Neural crest cell (in vitro differentiated cells): ENCODE measurements around the gene STRN3. TPM values are rescaled to one million over a fixed set of nuclear protein-coding genes. Genes with fewer than 3 reads are reported as not detected.

Experiments used
- DNase-seq: peaks from one replicate; pipeline ENCODE4 v3.0.0; 2021; ENCODE audit warnings: low read depth, mixed read lengths, low spot score
- H3K27ac Mint-ChIP-seq: one replicate; pipeline ENCODE4 v1.8.0; 2021; ENCODE audit warnings: mild to moderate bottlenecking, mixed read lengths; ENCODE audit not compliant: unreplicated experiment
- H3K27me3 Mint-ChIP-seq: 2 replicates; pipeline ENCODE4 v1.8.0; 2021; ENCODE audit warnings: low read depth, mild to moderate bottlenecking, mixed read lengths
- H3K36me3 Mint-ChIP-seq: 2 replicates; pipeline ENCODE4 v1.8.0; 2021; ENCODE audit warnings: low read depth, mild to moderate bottlenecking, mixed read lengths
- H3K4me1 Mint-ChIP-seq: 2 replicates; pipeline ENCODE4 v1.8.0; 2021; ENCODE audit warnings: mixed read lengths
- H3K4me3 Mint-ChIP-seq: one replicate; pipeline ENCODE4 v1.8.0; 2021; ENCODE audit warnings: mild to moderate bottlenecking, mixed read lengths
- H3K9me3 Mint-ChIP-seq: 2 replicates; pipeline ENCODE4 v1.8.0; 2021; ENCODE audit warnings: mixed read lengths
- CTCF ChIP-seq: fragments of 200-600 bp; sonication (generic); conservative IDR thresholded peaks from 2 replicates; pipeline ENCODE4 v1.5.0; 2021; ENCODE audit warnings: antibody characterized with exemption, mild to moderate bottlenecking
- total RNA-seq: library from RNA; stranded (reverse); gene quantifications from 2 replicates; pipeline ENCODE4 v1.2.1, GENCODE V29; 2021

Gene STRN3
- total RNA-seq, 1 donor from 2014 or later, result 37.8 TPM

GRCh38 chr14:30990770-30991169 is 35.4 kb downstream of the STRN3 start:
- Mint-ChIP-seq H3K36me3 (peaks cover 4% of the 10 kb centered on the region), H3K4me1 (peaks cover 26% of the 10 kb centered on the region), H3K9me3 (no peaks in the 10 kb centered on the region), H3K27ac (no peak overlapping the region), H3K27me3 (no peaks in the 10 kb centered on the region), H3K4me3 (no peak overlapping the region)
- TF ChIP-seq CTCF, result no peak
- DNase-seq, result no peak

- Mint-ChIP-seq H3K27me3 (no peaks in the 10 kb centered on the region), H3K4me1 (peaks cover 13% of the 10 kb centered on the region), H3K36me3 (peaks cover 4% of the 10 kb centered on the region), H3K4me3 (no peak overlapping the region), H3K9me3 (no peaks in the 10 kb centered on the region), H3K27ac (peak overlapping the region; percentile 39)
- TF ChIP-seq CTCF, result no peak
- no peak for DNase-seq
Observed at GRCh38 chr14:30988509-30988908, 37.7 kb downstream of the STRN3 start.

- no peak overlapping the region for H3K27ac Mint-ChIP-seq
- no peaks in the 10 kb centered on the region for H3K9me3 Mint-ChIP-seq
- peaks cover 4% of the 10 kb centered on the region for H3K36me3 Mint-ChIP-seq
- no peak for DNase-seq
- no peak overlapping the region for H3K4me3 Mint-ChIP-seq
- no peak for TF ChIP-seq CTCF
- H3K4me1 Mint-ChIP-seq, result peaks cover 10% of the 10 kb centered on the region
- H3K27me3 Mint-ChIP-seq, result no peaks in the 10 kb centered on the region
Observed at GRCh38 chr14:30985796-30986195, 40.4 kb downstream of the STRN3 start.

GRCh38 chr14:30983858-30984257 is 42.3 kb downstream of the STRN3 start:
- no peaks in the 10 kb centered on the region for H3K9me3 Mint-ChIP-seq
- no peak overlapping the region for H3K27ac Mint-ChIP-seq
- no peak for TF ChIP-seq CTCF
- H3K36me3 Mint-ChIP-seq, result peaks cover under 1% of the 10 kb centered on the region
- H3K4me3 Mint-ChIP-seq, result no peak overlapping the region
- no peaks in the 10 kb centered on the region for H3K27me3 Mint-ChIP-seq
- peaks cover 6% of the 10 kb centered on the region for H3K4me1 Mint-ChIP-seq
- no peak for DNase-seq

GRCh38 chr14:30982533-30982932 is 43.6 kb downstream of the STRN3 start:
- Mint-ChIP-seq H3K27ac (no peak overlapping the region), H3K36me3 (no peaks in the 10 kb centered on the region), H3K4me1 (peaks cover 8% of the 10 kb centered on the region), H3K9me3 (no peaks in the 10 kb centered on the region), H3K27me3 (no peaks in the 10 kb centered on the region), H3K4me3 (no peak overlapping the region)
- no peak for DNase-seq
- no peak for TF ChIP-seq CTCF

- Mint-ChIP-seq H3K27me3 (no peaks in the 10 kb centered on the region), H3K4me1 (peaks cover 14% of the 10 kb centered on the region), H3K9me3 (no peaks in the 10 kb centered on the region), H3K4me3 (no peak overlapping the region), H3K27ac (no peak overlapping the region), H3K36me3 (no peaks in the 10 kb centered on the region)
- TF ChIP-seq CTCF, result no peak
- DNase-seq, result no peak
Observed at GRCh38 chr14:30980980-30981379, 45.2 kb downstream of the STRN3 start.
